PC-3 (cell line): ENCODE measurements around the gene MANSC4. TPM values are rescaled to one million over a fixed set of nuclear protein-coding genes. Genes with fewer than 3 reads are reported as not detected.

Experiments
- ATAC-seq: fragments of 200-7000 bp; cut with Tn5 transposase; 2 replicates; pipeline ENCODE4 v1.9.1; 2020; ENCODE audit warnings: mild to moderate bottlenecking, moderate library complexity
- BruUV-seq: library from RNA; stranded (reverse); fragments of 400-500 nt; replicated peaks from 2 replicates; lab custom pipeline; 2021; lab: Mats Ljungman, UMichigan
- CTCF ChIA-PET: fragments of 300-600 bp; sonication (Branson Sonifier 250); formaldehyde crosslinking; loops from one replicate; lab custom pipeline; 2022; ENCODE audit warnings: antibody characterized with exemption; lab: Charles Lee
- POLR2A ChIA-PET: fragments of 300-600 bp; sonication (Branson Sonifier 250); formaldehyde crosslinking; loops from one replicate; lab custom pipeline; 2022; ENCODE audit warnings: antibody characterized with exemption; ENCODE audit not compliant: unreplicated experiment; lab: Charles Lee
- DNase-seq: peaks from one replicate; pipeline ENCODE4 v3.0.0-alpha.2; 2015
- H2AFZ ChIP-seq: fragments of 300-600 bp; sonication (generic); 2 replicates; pipeline ENCODE4 v1.6.0; 2016; ENCODE audit warnings: antibody characterized with exemption, low read length
- H3F3A ChIP-seq: fragments of 300-600 bp; sonication (generic); one replicate; pipeline ENCODE4 v1.6.0; 2017; ENCODE audit warnings: antibody characterized with exemption, low read length, control low read depth, mild to moderate bottlenecking; ENCODE audit not compliant: unreplicated experiment
- H3K27ac ChIP-seq: fragments of 300-600 bp; sonication (generic); 2 replicates; pipeline ENCODE4 v1.5.1; 2016; ENCODE audit warnings: mild to moderate bottlenecking, low read length
- H3K27me3 ChIP-seq: fragments of 300-600 bp; sonication (generic); 2 replicates; pipeline ENCODE4 v1.6.1; 2016; ENCODE audit warnings: low read length, mixed read lengths
- H3K36me3 ChIP-seq: fragments of 300-600 bp; sonication (generic); 2 replicates; pipeline ENCODE4 v1.6.1; 2016; ENCODE audit warnings: low read depth, mixed run types, low read length, mixed read lengths
- H3K4me1 ChIP-seq: fragments of 300-600 bp; sonication (generic); 2 replicates; pipeline ENCODE4 v1.5.1; 2016; ENCODE audit warnings: low read length; ENCODE audit not compliant: insufficient read depth
- H3K4me2 ChIP-seq: fragments of 300-600 bp; sonication (generic); 2 replicates; pipeline ENCODE4 v1.6.0; 2016; ENCODE audit warnings: low read length
- H3K4me3 ChIP-seq: fragments of 300-600 bp; sonication (generic); 2 replicates; pipeline ENCODE4 v1.5.1; 2016; ENCODE audit warnings: mild to moderate bottlenecking, low read length, mixed read lengths
- H3K79me2 ChIP-seq: fragments of 300-600 bp; sonication (generic); 2 replicates; pipeline ENCODE4 v1.6.1; 2017; ENCODE audit warnings: low read length, mixed read lengths
- H3K9ac ChIP-seq: fragments of 300-600 bp; sonication (generic); 2 replicates; pipeline ENCODE4 v1.6.0; 2016; ENCODE audit warnings: mild to moderate bottlenecking, low read length
- H3K9me2 ChIP-seq: fragments of 300-600 bp; sonication (generic); replicated peaks from 2 replicates; pipeline ENCODE4 v1.6.1; 2016; ENCODE audit warnings: mixed run types, low read length, mixed read lengths
- H3K9me3 ChIP-seq: fragments of 300-600 bp; sonication (generic); 2 replicates; pipeline ENCODE4 v1.6.1; 2016; ENCODE audit warnings: low read length, mixed read lengths
- H4K20me1 ChIP-seq: fragments of 300-600 bp; sonication (generic); 2 replicates; pipeline ENCODE4 v1.6.1; 2016; ENCODE audit warnings: low read length, mixed read lengths
- EZH2 ChIP-seq: fragments of 300-600 bp; sonication (generic); IDR thresholded peaks from one replicate; pipeline ENCODE4 v1.6.1; 2017; ENCODE audit warnings: antibody characterized with exemption, mild to moderate bottlenecking, low read length; ENCODE audit not compliant: unreplicated experiment
- EZH2phosphoT487 ChIP-seq: fragments of 300-600 bp; sonication (generic); IDR thresholded peaks from 2 replicates; pipeline ENCODE4 v1.6.1; 2018; ENCODE audit warnings: mild to moderate bottlenecking, antibody characterized with exemption, low read length, borderline replicate concordance
- intact Hi-C: fragments of 100-400 bp; cut with micrococcal nuclease; formaldehyde crosslinking; loops from 2 replicates; pipeline ENCODE4 v1.9.0; 2023
- total RNA-seq: library from RNA; depleted of rRNA; stranded (reverse); fragments of >200 nt; gene quantifications from 2 replicates; pipeline ENCODE4 v1.2.3, GENCODE V29; 2014
- TF ChIP-seq, protein P1 (sequence below): fragments of 300-600 bp; sonication (generic); conservative IDR thresholded peaks from 2 replicates; pipeline ENCODE4 v1.5.1; 2017; ENCODE audit warnings: antibody characterized with exemption, low read depth, mild to moderate bottlenecking, low read length

Gene MANSC4
- total RNA-seq, 1 experiment from 2014 or later: 1.9 TPM

DNA sequence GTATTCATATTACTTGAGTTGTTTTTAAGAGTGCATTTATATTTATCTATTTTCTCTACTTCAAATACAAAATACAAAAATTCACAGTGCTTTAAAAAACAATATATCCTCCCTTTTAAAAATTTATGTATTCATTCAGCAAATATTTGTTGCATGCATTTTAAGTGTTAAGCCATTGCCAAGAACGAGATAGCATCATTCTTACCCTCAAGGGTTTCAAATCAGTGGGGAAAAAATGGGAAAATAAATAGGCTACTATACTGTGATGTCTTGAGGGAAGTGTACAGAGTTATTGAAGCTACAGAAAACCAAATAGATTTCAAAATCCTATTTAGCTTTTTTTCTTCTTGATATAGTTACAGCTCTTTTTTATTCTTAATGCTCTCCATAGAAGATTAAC lies 46.2 kb downstream of the MANSC4 start:
- no peaks in the 10 kb centered on the region for H3K27me3 ChIP-seq
- 0 out of 2 replicates have a peak, but pooled peaks cover 4% of the 10 kb centered on the region for H3K4me1 ChIP-seq
- ATAC-seq (peak; percentile 25; the same call in 1 of the 2 replicates), DNase-seq (no peak)
- ChIA-PET POLR2A (interaction anchor here (0.6 kb wide), 1 partner anchor 207 kb away, joined by 19 read pairs; no protein-coding TSS in a partner anchor), CTCF (interaction anchor here (1.0 to 1.5 kb wide), 2 partner anchors 66 to 88 kb away, joined by 6 to 25 read pairs; no protein-coding TSS in a partner anchor)
- peaks cover 69% of the 10 kb centered on the region for H3K36me3 ChIP-seq
- H3K27ac ChIP-seq: no peak overlapping the region
- no peaks in the 10 kb centered on the region for H4K20me1 ChIP-seq
- peaks cover 6% of the 10 kb centered on the region; the same call in 1 of the 2 replicates for H3K79me2 ChIP-seq
- H3K9ac ChIP-seq: no peak overlapping the region
- TF ChIP-seq, protein P1, sequence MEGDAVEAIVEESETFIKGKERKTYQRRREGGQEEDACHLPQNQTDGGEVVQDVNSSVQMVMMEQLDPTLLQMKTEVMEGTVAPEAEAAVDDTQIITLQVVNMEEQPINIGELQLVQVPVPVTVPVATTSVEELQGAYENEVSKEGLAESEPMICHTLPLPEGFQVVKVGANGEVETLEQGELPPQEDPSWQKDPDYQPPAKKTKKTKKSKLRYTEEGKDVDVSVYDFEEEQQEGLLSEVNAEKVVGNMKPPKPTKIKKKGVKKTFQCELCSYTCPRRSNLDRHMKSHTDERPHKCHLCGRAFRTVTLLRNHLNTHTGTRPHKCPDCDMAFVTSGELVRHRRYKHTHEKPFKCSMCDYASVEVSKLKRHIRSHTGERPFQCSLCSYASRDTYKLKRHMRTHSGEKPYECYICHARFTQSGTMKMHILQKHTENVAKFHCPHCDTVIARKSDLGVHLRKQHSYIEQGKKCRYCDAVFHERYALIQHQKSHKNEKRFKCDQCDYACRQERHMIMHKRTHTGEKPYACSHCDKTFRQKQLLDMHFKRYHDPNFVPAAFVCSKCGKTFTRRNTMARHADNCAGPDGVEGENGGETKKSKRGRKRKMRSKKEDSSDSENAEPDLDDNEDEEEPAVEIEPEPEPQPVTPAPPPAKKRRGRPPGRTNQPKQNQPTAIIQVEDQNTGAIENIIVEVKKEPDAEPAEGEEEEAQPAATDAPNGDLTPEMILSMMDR: no peak
- TF ChIP-seq EZH2phosphoT487: no peak
- TF ChIP-seq EZH2: no peak
- H2AFZ ChIP-seq: no peak overlapping the region
- H3K9me2 ChIP-seq: no peaks in the 10 kb centered on the region
- no peaks in the 10 kb centered on the region for H3K9me3 ChIP-seq
- intact Hi-C loops: loop anchor here (1.0 to 2.0 kb wide), 5 partner anchors 88 to 1139 kb away; no protein-coding TSS in a partner anchor
- H3F3A ChIP-seq: peaks cover 7% of the 10 kb centered on the region
- no peak overlapping the region for H3K4me2 ChIP-seq
- no TSS peak for BruUV-seq
- no peak overlapping the region for H3K4me3 ChIP-seq

DNA sequence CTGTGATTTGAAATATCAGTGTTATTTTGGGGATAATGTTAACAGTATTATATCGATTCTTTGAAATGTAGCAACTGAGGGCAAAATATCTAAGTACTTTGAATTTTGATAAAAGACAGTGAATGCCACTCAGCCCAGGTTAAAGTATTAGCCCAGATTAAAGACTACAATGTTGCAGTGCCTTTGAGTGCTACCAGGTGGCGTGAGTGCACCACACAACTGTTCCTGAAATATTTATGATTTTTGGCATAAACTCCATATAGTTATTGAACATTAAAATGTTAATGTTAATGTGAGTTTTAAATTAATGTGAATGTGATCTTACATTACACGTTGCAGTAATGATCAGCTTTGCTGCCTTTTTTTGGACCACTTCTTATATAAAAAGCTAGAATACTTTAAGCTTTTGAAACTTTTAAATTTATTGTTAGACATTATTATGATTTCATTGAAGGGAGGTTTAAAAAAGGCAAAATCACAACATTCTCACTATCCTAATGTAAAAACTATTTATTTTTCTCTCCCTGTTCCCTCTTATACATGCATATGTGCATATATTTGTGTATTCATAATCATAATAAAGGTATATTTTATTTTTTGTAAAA lies 46.9 kb downstream of the MANSC4 start:
- POLR2A ChIA-PET: interaction anchor here (0.6 kb wide), 1 partner anchor 208 kb away, joined by 19 read pairs; no protein-coding TSS in a partner anchor
- peak; percentile 82 for DNase-seq

More for the DNA sequence above, 46.9 kb downstream of the MANSC4 start:
- H3F3A ChIP-seq: peaks cover 7% of the 10 kb centered on the region
- CTCF ChIA-PET: interaction anchor here (0.6 to 1.5 kb wide), 10 partner anchors 15 to 1291 kb away, joined by 3 to 25 read pairs (median 4); partner anchors contain the start of genes KLHL42 and MANSC4
- no peak overlapping the region for H2AFZ ChIP-seq
- H4K20me1 ChIP-seq: no peaks in the 10 kb centered on the region
- no peak overlapping the region for H3K4me2 ChIP-seq
- no peaks in the 10 kb centered on the region for H3K9me3 ChIP-seq
- H3K79me2 ChIP-seq: peaks cover 10% of the 10 kb centered on the region; the same call in 1 of the 2 replicates
- intact Hi-C loops: loop anchor here (1.0 to 2.0 kb wide), 5 partner anchors 88 to 1139 kb away; no protein-coding TSS in a partner anchor
- H3K36me3 ChIP-seq: peaks cover 67% of the 10 kb centered on the region
- TF ChIP-seq, protein P1: peak; percentile 98
- TF ChIP-seq EZH2 (no peak), EZH2phosphoT487 (no peak)
- no peak overlapping the region for H3K4me3 ChIP-seq
- no peaks in the 10 kb centered on the region for H3K9me2 ChIP-seq
- H3K27me3 ChIP-seq: no peaks in the 10 kb centered on the region
- H3K9ac ChIP-seq: no peak overlapping the region
- H3K27ac ChIP-seq: no peak overlapping the region
- 0 out of 2 replicates have a peak, but pooled peaks cover 4% of the 10 kb centered on the region for H3K4me1 ChIP-seq
- no TSS peak for BruUV-seq
- ATAC-seq: peak; percentile 47
